ENCODE measurements around the gene USPL1.
"Not testable (repeated sequence)": the region's sequence is repeated elsewhere in the genome, so short reads cannot be mapped to it uniquely, and the experiment has no call there.

USPL1 gene

DNA sequence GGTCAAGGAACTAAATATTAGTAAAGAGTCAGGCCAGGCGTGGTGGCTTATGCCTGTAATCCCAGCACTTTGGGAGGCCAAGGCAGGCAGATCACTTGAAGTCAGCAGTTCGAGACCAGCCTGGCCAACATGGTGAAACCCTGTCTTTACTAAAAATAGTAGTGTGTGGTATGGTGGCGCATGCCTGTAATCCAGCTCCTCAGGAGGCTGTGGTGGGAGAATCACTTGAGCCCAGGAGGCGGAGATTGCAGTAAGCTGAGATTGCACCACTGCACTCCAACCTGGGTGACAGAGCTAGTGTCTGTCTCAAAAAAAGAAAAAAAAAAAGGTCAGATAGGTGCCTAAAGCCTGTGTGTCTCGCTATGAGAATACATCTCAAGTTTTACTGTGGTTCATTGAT lies 33.9 kb downstream of the USPL1 start:
- Mint-ChIP-seq H3K4me1 (ENCODE audit: low read depth) (peaks cover 18% of the 10 kb centered on the region), H3K36me3 (ENCODE audit: low read depth) (peaks cover 92% of the 10 kb centered on the region)
- H3K27me3 Mint-ChIP-seq; H3K4me3 Mint-ChIP-seq; H3K9me3 Mint-ChIP-seq; H3K27ac Mint-ChIP-seq; intact Hi-C loops (cut with micrococcal nuclease): not testable (repeated sequence)

GRCh38 chr13:30652746-30653386 lies 35.1 kb downstream of the USPL1 start:
- Mint-ChIP-seq H3K36me3 (ENCODE audit: low read depth) (peaks cover 92% of the 10 kb centered on the region), H3K9me3 (no peaks in the 10 kb centered on the region), H3K4me3 (no peak overlapping the region), H3K4me1 (ENCODE audit: low read depth) (peaks cover 18% of the 10 kb centered on the region), H3K27ac (no peak overlapping the region), H3K27me3 (no peaks in the 10 kb centered on the region)
- intact Hi-C loops (cut with micrococcal nuclease), result no loop called here

GRCh38 chr13:30654430-30654829 lies 36.7 kb downstream of the USPL1 start:
- intact Hi-C loops (cut with micrococcal nuclease), result no loop called here
- H3K36me3 Mint-ChIP-seq (ENCODE audit: low read depth), result peaks cover 92% of the 10 kb centered on the region
- no peaks in the 10 kb centered on the region for H3K9me3 Mint-ChIP-seq
- H3K27me3 Mint-ChIP-seq, result no peaks in the 10 kb centered on the region
- no peak overlapping the region for H3K4me3 Mint-ChIP-seq
- H3K4me1 Mint-ChIP-seq (ENCODE audit: low read depth), result peaks cover 13% of the 10 kb centered on the region
- peak overlapping the region; percentile 16 for H3K27ac Mint-ChIP-seq

DNA sequence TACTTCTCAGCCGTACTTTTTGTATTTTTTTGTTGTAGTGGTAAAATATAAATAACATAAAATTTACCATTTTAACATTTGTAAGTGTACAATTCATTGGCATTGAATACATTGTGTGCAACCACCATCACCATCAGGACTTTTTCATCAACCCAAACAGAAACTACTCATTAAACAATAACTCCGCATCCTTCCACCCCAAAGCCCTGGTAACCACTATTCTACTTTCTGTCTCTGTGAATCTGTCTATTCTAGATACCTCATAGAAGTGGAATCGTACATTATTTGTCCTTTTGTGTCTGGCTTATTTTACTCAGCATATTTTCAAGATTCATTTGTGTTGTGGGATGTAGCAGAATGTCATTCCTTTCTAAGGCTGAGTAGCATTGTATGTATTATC lies 38.5 kb downstream of the USPL1 start:
- Mint-ChIP-seq H3K4me1 (ENCODE audit: low read depth) (peaks cover 17% of the 10 kb centered on the region), H3K27me3 (no peaks in the 10 kb centered on the region), H3K4me3 (no peak overlapping the region), H3K27ac (no peak overlapping the region), H3K9me3 (no peaks in the 10 kb centered on the region), H3K36me3 (ENCODE audit: low read depth) (peaks cover 84% of the 10 kb centered on the region)
- intact Hi-C loops (cut with micrococcal nuclease), result no loop called here

DNA sequence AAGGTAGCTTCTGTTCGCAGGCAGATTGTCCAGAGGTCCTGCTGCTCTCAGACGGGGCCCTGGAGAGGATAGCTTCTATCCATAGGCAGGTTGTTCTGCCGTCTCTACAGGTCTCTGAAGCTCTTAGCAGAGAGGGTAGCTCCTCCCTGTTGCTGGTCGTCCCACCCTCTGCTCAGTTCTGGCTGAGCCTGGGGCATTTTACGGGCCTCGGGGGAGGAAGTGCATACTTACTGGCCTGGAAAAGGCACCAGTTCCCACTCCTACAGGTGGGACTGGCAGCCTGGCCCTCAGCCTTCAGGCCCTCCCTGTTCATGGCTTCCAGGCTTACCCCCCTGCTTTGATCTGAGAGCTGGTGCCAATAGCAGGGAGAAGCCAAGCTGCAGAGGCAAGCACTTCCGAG lies 42.3 kb downstream of the USPL1 start:
- Mint-ChIP-seq H3K4me3 (no peak overlapping the region), H3K36me3 (ENCODE audit: low read depth) (peaks cover 52% of the 10 kb centered on the region), H3K4me1 (ENCODE audit: low read depth) (peaks cover 17% of the 10 kb centered on the region), H3K27me3 (no peaks in the 10 kb centered on the region), H3K27ac (peak overlapping the region; percentile 26), H3K9me3 (no peaks in the 10 kb centered on the region)
- intact Hi-C loops (cut with micrococcal nuclease), result loop anchor here (5.0 kb wide), 1 partner anchor 43 kb away; the partner anchor contains the start of gene USPL1

- H3K36me3 Mint-ChIP-seq (ENCODE audit: low read depth), result peaks cover 45% of the 10 kb centered on the region
- H3K4me1 Mint-ChIP-seq (ENCODE audit: low read depth), result peaks cover 17% of the 10 kb centered on the region
- H3K27me3 Mint-ChIP-seq, result no peaks in the 10 kb centered on the region
- H3K27ac Mint-ChIP-seq, result no peak overlapping the region
- no peak overlapping the region for H3K4me3 Mint-ChIP-seq
- intact Hi-C loops (cut with micrococcal nuclease), result loop anchor here (5.0 kb wide), 1 partner anchor 43 kb away; the partner anchor contains the start of gene USPL1
- no peaks in the 10 kb centered on the region for H3K9me3 Mint-ChIP-seq
Observed at GRCh38 chr13:30660796-30661195, 43.1 kb downstream of the USPL1 start.

- peaks cover 6% of the 10 kb centered on the region for H3K27me3 Mint-ChIP-seq
- peaks cover 6% of the 10 kb centered on the region for H3K4me1 Mint-ChIP-seq (ENCODE audit: low read depth)
- intact Hi-C loops (cut with micrococcal nuclease), result loop anchor here (5.0 kb wide), 1 partner anchor 47 kb away; the partner anchor contains the start of gene USPL1
- no peak overlapping the region for H3K4me3 Mint-ChIP-seq
- H3K27ac Mint-ChIP-seq, result no peak overlapping the region
- H3K9me3 Mint-ChIP-seq, result no peaks in the 10 kb centered on the region
- peaks cover 6% of the 10 kb centered on the region for H3K36me3 Mint-ChIP-seq (ENCODE audit: low read depth)
Observed at GRCh38 chr13:30664689-30665275, 47.1 kb downstream of the USPL1 start.

DNA sequence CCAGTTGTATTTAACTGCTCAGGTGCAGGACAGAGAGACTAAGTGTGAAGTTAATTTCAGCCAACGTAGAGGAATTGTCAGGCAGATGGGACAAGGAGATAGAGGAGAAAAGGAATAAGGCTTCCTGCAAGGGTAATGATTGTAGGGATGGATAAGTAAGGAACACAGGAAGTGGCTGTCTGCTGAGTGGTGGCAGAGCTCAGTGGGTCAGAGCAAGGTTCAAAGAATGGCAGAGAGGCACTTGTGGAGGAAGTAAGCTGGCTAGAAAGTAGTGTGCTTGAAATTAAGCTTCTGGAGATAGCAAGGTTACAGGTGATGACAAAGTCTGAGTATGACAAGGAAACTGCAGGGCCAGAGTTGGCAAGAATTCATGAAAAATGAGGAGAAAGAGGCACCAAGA lies 47.9 kb downstream of the USPL1 start:
- no peaks in the 10 kb centered on the region for H3K4me1 Mint-ChIP-seq (ENCODE audit: low read depth)
- H3K9me3 Mint-ChIP-seq, result no peaks in the 10 kb centered on the region
- intact Hi-C loops (cut with micrococcal nuclease), result no loop called here
- H3K27me3 Mint-ChIP-seq, result peaks cover 6% of the 10 kb centered on the region
- H3K36me3 Mint-ChIP-seq (ENCODE audit: low read depth), result no peaks in the 10 kb centered on the region
- H3K27ac Mint-ChIP-seq, result no peak overlapping the region
- H3K4me3 Mint-ChIP-seq, result no peak overlapping the region

DNA sequence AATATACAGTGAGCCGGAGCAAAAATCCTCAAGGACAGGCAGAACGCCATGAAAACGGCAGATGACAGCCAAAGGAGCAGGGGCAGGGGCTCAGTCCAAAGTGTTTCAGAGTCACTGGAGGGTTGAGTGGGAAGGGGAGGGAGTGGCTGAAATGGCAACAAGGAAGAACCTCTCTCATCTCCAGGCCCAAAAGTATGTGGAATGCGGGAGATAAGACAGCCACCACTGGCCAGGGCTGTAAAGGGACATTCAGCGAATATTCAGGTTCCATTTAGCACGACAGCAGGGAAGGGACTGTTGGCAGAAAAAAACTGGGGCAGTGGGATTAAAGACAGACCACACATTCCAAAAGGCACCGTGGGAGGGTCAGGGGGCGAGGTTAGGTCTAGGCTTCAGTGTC lies 48.4 kb downstream of the USPL1 start:
- peaks cover 6% of the 10 kb centered on the region for H3K27me3 Mint-ChIP-seq
- H3K4me3 Mint-ChIP-seq, result no peak overlapping the region
- H3K36me3 Mint-ChIP-seq (ENCODE audit: low read depth), result no peaks in the 10 kb centered on the region
- H3K27ac Mint-ChIP-seq, result peak overlapping the region; percentile 34
- no peaks in the 10 kb centered on the region for H3K9me3 Mint-ChIP-seq
- peaks cover 3% of the 10 kb centered on the region for H3K4me1 Mint-ChIP-seq (ENCODE audit: low read depth)
- intact Hi-C loops (cut with micrococcal nuclease), result no loop called here

GRCh38 chr13:30667014-30667413 lies 49.3 kb downstream of the USPL1 start:
- Mint-ChIP-seq H3K9me3 (no peaks in the 10 kb centered on the region), H3K27ac (no peak overlapping the region), H3K36me3 (ENCODE audit: low read depth) (no peaks in the 10 kb centered on the region), H3K27me3 (peaks cover 11% of the 10 kb centered on the region), H3K4me1 (ENCODE audit: low read depth) (peaks cover 7% of the 10 kb centered on the region), H3K4me3 (no peak overlapping the region)
- intact Hi-C loops (cut with micrococcal nuclease), result no loop called here

DNA sequence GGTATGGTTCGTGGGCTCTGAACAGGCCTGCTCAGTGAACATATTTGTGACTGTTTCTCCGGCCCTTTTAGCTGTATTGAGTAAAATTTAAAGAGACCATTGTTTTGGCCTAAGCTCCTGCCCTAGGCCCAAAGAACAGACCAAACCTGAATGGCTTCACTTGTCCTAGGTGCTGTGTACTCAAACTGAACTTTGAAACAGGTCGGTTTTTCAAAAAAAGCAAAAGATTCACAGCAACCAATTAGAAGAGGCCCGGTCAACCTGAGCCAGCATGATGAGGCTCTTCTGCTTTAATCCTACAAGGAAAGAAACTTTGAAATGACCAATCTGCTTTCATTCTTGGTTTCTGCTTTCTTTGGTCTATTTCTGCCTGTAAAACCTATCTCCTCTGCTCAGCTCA lies 50.6 kb downstream of the USPL1 start:
- H3K9me3 Mint-ChIP-seq, result no peaks in the 10 kb centered on the region
- intact Hi-C loops (cut with micrococcal nuclease), result no loop called here

DNA sequence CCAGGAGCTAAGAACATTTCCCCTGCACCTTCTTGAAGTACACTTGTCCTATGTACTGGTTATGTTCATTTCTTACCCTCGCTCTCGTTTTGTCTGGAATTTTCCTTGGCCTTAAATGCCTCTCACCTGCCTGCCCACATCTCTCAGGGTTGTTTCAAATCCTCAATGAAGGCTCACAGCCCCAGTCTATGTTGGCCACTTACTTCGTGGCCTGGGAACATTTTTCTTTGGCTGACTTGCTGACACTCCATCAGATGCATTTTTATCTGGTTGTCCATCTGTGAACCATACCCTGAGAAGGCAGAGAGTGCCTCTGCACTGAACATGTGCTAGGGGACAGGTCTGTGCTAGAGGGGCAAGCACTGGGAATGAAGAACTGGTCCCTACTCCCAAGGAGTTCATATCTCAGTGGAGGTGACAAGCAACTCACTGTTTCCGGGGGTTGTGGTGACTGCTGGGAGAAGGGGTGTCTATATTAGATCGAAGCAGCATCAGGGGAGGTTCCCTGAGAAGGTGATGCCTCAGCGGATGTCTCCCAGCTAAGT lies 53.6 kb downstream of the USPL1 start:
- Mint-ChIP-seq H3K36me3 (ENCODE audit: low read depth) (no peaks in the 10 kb centered on the region), H3K4me3 (no peak overlapping the region), H3K4me1 (ENCODE audit: low read depth) (peaks cover 24% of the 10 kb centered on the region), H3K9me3 (no peaks in the 10 kb centered on the region), H3K27me3 (peaks cover 9% of the 10 kb centered on the region), H3K27ac (no peak overlapping the region)
- intact Hi-C loops (cut with micrococcal nuclease), result no loop called here

More for the DNA sequence above, 50.6 kb downstream of the USPL1 start:
- Mint-ChIP-seq H3K4me1 (ENCODE audit: low read depth) (peaks cover 7% of the 10 kb centered on the region), H3K36me3 (ENCODE audit: low read depth) (no peaks in the 10 kb centered on the region), H3K27ac (no peak overlapping the region), H3K27me3 (peaks cover 11% of the 10 kb centered on the region), H3K4me3 (no peak overlapping the region)

GRCh38 chr13:30673669-30674521 lies 56.2 kb downstream of the USPL1 start:
- peaks cover 31% of the 10 kb centered on the region for H3K4me1 Mint-ChIP-seq (ENCODE audit: low read depth)
- intact Hi-C loops (cut with micrococcal nuclease), result no loop called here
- peak overlapping the region; percentile 89 for H3K4me3 Mint-ChIP-seq
- H3K9me3 Mint-ChIP-seq, result no peaks in the 10 kb centered on the region
- peaks cover 5% of the 10 kb centered on the region for H3K27me3 Mint-ChIP-seq
- H3K36me3 Mint-ChIP-seq (ENCODE audit: low read depth), result no peaks in the 10 kb centered on the region
- peak overlapping the region; percentile 72 for H3K27ac Mint-ChIP-seq

DNA sequence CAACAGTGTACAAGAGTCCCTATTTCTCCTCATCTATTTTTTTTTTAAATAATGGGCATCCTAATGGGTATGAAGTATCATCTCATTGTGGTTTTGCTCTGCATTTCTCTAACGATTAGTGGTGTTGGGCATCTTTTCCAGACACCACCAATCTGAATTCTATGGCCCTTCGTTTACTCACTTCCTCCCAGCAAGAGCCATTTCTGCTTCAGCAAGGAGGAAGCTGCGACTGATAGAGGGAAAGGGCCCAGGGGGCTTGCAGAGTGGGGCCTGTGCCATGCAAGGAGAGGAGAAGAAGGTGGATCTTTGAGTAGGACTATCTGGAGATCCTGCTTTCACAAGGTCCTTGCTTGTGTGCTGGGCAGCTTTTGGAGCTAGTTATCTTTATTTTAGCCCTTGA lies 58.0 kb downstream of the USPL1 start:
- no peaks in the 10 kb centered on the region for H3K36me3 Mint-ChIP-seq (ENCODE audit: low read depth)
- H3K27me3 Mint-ChIP-seq, result peaks cover 5% of the 10 kb centered on the region
- H3K4me1 Mint-ChIP-seq (ENCODE audit: low read depth), result peaks cover 37% of the 10 kb centered on the region
- H3K27ac Mint-ChIP-seq, result no peak overlapping the region
- H3K4me3 Mint-ChIP-seq, result no peak overlapping the region
- intact Hi-C loops (cut with micrococcal nuclease), result loop anchor here (5.0 kb wide), 2 partner anchors 127 to 367 kb away; no protein-coding TSS in a partner anchor
- H3K9me3 Mint-ChIP-seq, result no peaks in the 10 kb centered on the region

Data from dendritic cell treated with granulocyte-macrophage colony-stimulating factor and Interleukin-4, amounts not matched to agents 40 ng/mL and 50 ng/mL, for 4 days (primary cell).